ENCODE results near the gene GALNT18.

GALNT18 gene

DNA sequence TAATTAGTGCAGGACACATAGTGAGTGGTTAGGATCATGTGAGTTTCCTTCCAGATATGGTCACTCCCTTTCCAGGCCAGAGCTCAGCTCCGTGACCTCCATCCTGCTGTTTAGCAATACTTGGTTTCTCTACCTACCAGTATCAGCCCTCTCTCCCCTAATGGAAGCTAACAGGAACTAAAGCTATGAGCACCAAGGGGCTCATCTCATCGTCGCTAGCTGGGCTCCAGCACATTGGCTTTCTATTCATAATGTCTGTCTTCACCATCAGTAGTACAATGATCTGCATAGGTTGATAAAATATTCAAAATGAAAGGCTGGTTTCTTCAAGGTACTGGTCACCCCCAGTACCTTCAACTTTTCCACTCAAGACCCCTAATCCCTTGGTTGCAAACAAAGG lies 2.4 kb upstream of the GALNT18 start:
- no peak for DNase-seq

GRCh38 chr11:11622772-11623171 lies 967 bp upstream of the GALNT18 start:
- DNase-seq, result no peak

DNA sequence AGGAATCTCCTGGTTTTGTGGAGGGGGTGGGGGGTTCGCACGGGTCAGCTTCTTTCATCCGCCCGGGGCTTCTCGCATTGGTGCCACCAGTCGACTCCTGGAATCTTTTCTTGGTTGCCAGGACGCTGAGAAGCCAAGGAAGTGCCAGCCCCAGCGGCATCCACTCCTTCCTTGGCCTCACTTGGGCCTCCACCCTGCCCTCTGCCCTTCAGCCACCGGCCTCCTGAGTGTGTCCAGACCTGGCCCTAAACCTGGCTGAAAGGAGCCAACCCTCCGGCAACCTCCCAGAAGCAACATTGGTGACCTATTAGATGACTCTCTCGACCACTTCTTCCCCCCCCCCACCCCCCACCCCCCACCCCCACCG lies 518 bp upstream of the GALNT18 start:
- DNase-seq, result no peak

DNA sequence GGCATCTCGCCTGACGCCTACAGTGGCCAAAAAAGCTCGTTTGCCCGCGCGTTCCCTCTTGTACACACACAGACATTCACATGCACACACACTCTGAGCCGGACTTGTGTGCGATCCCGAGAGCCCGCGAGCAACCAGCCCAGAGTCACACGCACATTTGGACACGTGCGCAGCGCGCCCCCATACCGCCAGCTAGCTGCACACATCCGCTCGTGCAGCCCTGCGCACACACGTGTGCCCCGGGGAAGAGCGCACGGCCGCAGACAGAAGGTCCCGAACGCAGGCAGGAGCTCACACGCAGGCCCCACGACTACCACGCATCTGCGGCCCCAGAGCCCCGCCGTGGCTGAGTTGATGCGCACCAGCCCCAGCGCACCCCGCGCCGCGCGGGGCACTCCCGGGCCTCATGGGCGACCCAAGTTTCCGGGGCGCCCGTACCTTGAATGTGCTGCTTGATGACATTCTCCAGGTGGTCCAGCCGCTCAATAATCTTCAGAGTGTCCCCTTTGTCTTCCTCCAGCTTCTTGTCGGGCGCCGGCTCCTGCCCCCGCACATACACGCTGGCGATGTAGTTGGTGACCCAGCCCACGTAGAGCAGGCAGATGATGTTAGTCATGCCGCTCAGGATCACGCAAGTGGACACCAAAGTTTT lies 758 bp downstream of the GALNT18 start:
- DNase-seq, result peak; percentile 56

GRCh38 chr11:11620173-11620920 lies 1.5 kb downstream of the GALNT18 start:
- DNase-seq, result peak; percentile 11

DNA sequence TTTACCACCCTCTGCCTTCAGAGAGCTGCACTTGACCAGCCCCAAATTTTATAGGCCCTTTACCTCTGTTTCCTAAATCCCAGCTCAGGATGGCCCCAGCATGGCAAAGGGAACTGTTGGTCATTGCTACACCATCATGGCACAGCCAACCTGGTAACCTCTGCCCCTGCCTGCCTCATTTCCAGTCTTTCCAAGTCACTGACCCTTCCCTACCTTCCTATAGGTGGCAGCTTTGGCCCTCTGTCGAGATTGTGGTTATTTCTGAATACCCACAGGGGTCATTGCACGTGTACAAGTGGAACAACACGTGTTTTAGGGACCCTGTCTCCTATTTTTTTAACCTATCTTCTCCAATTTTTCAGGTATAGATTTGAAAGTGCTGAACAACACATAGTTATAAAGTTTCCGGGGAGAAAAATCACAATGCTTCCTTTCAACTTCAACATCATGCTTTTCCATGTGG lies 2.8 kb downstream of the GALNT18 start:
- no peak for DNase-seq

GRCh38 chr11:11615086-11615485 lies 6.7 kb downstream of the GALNT18 start:
- DNase-seq, result no peak

- DNase-seq, result no peak
Measured at GRCh38 chr11:11612439-11612838, 9.4 kb downstream of the GALNT18 start.

DNA sequence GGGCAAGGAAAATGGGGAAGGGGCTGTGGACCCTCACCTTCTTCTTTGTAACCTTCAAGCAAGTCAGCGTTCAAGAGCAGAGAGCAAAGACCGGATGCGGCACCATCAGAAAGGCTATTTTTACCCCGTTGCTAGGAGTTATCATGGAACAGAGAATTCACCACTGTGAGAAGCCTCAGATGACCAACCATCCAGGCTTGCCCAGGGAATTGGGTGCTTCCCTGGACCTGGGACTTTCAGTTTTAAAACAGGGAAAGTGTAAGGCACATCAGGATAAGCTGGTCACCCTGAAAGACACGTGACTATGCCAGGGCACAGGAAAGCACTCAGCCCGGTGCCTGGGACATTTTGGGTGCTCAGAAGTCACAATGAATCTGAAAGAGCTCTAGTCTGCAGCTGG lies 10.4 kb downstream of the GALNT18 start:
- no peak for DNase-seq

GRCh38 chr11:11608783-11609232 lies 13.0 kb downstream of the GALNT18 start:
- DNase-seq, result peak; percentile 18

GRCh38 chr11:11607772-11608171 lies 14.0 kb downstream of the GALNT18 start:
- DNase-seq, result no peak

DNA sequence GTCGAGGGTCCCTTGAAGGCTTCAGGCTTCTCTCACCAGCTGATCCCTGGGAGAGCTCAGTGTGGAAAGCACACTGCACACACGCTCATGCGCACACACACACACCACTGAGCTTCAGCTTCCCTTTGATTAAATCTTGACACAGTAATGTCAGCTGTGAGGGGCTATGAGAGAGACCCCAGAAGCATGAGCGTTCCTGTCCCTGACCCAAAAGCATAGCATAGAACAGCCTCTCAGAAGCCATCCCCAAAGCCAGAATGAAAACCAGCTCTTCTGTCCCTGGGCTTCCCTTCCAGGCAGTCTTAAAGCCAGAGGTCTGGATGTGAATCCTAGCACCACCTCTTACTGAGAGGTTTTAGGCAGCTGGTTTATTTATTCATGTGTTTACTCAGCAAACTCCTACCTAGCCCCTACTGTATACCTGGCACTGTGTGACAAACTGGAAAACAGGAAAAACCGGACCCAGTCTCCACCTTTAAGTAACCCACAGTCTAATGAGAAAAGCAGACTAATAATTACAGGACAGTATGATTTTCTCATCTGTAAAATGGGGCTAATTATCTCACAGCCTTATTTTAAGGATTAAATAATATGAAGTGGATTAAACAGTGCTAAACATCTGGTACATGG lies 15.9 kb downstream of the GALNT18 start:
- DNase-seq, result no peak

GRCh38 chr11:11605181-11605580 lies 16.6 kb downstream of the GALNT18 start:
- no peak for DNase-seq

GRCh38 chr11:11604370-11604990 lies 17.3 kb downstream of the GALNT18 start:
- DNase-seq, result no peak

GRCh38 chr11:11602011-11602410 lies 19.8 kb downstream of the GALNT18 start:
- no peak for DNase-seq

DNA sequence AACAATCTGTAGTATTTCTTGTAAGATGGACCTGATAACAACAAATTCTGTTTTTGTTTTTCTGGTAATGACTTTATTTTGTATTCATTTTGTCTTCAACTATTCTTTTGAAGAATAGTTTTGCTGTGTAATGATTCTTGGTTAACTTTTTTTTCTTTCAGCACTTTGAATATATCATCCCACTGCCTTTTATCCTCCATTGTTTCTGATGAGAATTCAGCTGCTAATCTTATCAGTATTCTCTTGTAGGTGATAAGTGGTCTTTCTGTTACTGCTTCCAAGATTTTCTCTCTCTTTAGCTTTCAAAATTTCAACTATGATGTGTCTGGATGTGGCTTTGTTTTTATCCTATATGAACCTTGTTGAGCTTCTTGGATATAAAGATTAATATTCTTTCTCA lies 21.5 kb downstream of the GALNT18 start:
- no peak for DNase-seq

DNA sequence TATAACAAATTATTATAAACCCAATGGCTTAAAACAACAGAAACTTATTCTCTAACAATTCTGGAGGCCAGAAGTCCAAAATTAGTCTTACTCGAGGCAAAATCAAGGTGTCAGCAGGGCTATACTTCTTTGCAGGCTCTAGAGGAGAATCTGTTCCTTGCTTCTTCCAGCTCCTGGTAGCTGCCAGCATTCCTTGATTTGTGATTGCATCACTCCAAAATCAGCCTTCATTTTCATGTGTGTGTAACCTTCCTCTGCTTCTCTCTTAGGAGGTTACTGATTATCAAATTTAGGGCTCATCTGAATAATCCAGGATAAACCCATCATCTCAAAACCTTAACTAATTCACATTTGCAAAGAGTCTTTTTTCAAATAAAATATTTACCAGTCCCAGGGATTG lies 23.6 kb downstream of the GALNT18 start:
- DNase-seq, result no peak

DNA sequence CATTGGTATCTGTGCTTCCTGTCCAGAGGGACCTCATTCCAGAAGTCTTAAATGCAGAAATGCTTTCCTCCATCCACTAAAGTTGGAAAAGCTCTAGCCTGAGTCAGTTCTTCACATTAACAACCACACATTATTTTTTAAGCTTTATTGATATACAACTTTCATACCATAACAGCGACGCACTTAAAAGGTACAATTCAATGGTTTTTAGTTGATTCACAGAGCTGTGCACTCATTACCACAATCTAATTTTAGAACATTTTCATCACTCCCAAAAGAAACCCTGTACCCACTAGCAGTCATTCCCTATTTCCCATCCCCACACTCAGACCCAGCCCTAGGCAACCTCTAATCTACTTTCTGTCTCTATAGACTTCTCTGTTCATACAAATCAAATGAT lies 27.6 kb downstream of the GALNT18 start:
- no peak for DNase-seq

DNA sequence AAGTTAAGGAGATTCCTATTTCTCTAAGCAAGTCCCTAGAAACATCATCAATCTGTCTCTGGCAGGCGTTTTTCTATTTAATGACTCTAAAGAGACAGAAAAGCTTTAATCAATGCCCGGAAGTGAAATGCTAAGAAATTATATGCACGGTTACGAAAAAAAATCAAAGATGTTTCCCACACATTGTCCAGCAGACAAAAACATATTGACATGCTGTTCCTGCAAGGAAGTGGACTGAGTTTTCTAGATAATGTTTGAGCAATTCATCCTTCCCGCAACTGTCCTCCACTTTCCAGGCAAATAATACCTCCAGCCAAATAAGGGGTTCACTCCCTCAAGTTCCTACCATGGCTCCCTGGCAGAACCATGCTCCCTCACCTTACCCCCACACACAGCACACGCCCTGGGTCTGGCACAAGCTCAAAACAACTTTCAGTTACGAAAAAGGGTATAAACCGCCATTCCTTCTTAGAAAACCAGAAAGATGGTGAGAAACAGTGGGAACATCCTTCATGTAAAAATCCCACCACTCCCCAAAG lies 29.6 kb downstream of the GALNT18 start:
- no peak for DNase-seq

- no peak for DNase-seq
Measured at GRCh38 chr11:11589437-11589836, 32.4 kb downstream of the GALNT18 start.

GRCh38 chr11:11588891-11589290 lies 32.9 kb downstream of the GALNT18 start:
- DNase-seq, result peak; percentile 18

DNA sequence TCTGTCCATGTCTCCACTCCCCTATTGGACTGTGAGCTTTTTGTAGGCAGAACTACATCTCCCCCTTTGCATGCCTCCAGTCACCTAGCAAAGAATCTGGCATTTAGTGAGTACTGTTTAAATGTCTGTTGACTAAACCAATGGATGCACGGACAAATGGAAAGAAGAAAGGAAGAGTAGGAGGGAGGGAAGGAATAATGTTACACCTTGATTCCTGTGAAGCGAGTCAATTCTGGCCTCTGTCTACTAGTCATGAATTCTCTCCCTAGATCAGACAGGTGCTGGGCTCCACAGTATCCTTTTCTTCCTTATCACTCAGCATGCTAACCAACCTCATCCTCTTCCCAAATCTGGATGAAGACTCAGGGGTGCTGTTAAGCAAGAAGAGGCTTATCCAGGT lies 33.6 kb downstream of the GALNT18 start:
- DNase-seq, result no peak

- DNase-seq, result no peak
Measured at GRCh38 chr11:11587122-11587521, 34.7 kb downstream of the GALNT18 start.
